Epidermal melanocyte (primary cell): ENCODE data around the gene INMT.

Source experiments
- DNase-seq: peaks from one replicate; pipeline ENCODE4 v3.0.0; 2011; ENCODE audit warnings: low spot score; ENCODE audit not compliant: insufficient read length

The INMT gene

GRCh38 chr7:30750683-30751650 lies 968 bp upstream of the INMT start:
- DNase-seq, result peak; percentile 46

- no peak for DNase-seq
Observed at GRCh38 chr7:30752484-30752883, 549 bp downstream of the INMT start.

- no peak for DNase-seq
Observed at GRCh38 chr7:30752979-30753378, 1.0 kb downstream of the INMT start.

- no peak for DNase-seq
Observed at GRCh38 chr7:30754315-30754877, 2.5 kb downstream of the INMT start.

GRCh38 chr7:30755384-30756154 lies 3.6 kb downstream of the INMT start:
- no peak for DNase-seq

GRCh38 chr7:30757342-30757692 lies 5.4 kb downstream of the INMT start:
- no peak for DNase-seq

GRCh38 chr7:30760514-30761213 lies 8.7 kb downstream of the INMT start:
- DNase-seq, result no peak

GRCh38 chr7:30761214-30762156 lies 9.6 kb downstream of the INMT start:
- no peak for DNase-seq

GRCh38 chr7:30764030-30764975 lies 12.4 kb downstream of the INMT start:
- no peak for DNase-seq

- no peak for DNase-seq
Observed at GRCh38 chr7:30765408-30765807, 13.5 kb downstream of the INMT start.

- no peak for DNase-seq
Observed at GRCh38 chr7:30770845-30771173, 18.9 kb downstream of the INMT start.

GRCh38 chr7:30771174-30771879 lies 19.4 kb downstream of the INMT start, which contains the start of gene MINDY4:
MINDY4 (plus strand) TSS chr7:30771417; CDS start chr7:30771494, 77 bp downstream.
- DNase-seq, result peak; percentile 79

GRCh38 chr7:30771880-30772425 lies 20.0 kb downstream of the INMT start:
- DNase-seq, result no peak

GRCh38 chr7:30772984-30773383 lies 21.0 kb downstream of the INMT start:
- no peak for DNase-seq

- no peak for DNase-seq
Observed at GRCh38 chr7:30775992-30776391, 24.1 kb downstream of the INMT start.

GRCh38 chr7:30776971-30777370 lies 25.0 kb downstream of the INMT start:
- no peak for DNase-seq

GRCh38 chr7:30778255-30779025 lies 26.5 kb downstream of the INMT start:
- no peak for DNase-seq

GRCh38 chr7:30779574-30779973 lies 27.6 kb downstream of the INMT start:
- no peak for DNase-seq
